Dendritic cell treated with granulocyte-macrophage colony-stimulating factor and Interleukin-4, amounts not matched to agents 40 ng/mL and 50 ng/mL, for 4 days (primary cell): ENCODE results near the gene TNFSF10.
"Not testable (repeated sequence)": the region's sequence is repeated elsewhere in the genome, so short reads cannot be mapped to it uniquely, and the experiment has no call there.

ENCODE experiments used
- H3K27ac Mint-ChIP-seq: one replicate; pipeline ENCODE4 v1.8.0; 2022; ENCODE audit warnings: mild to moderate bottlenecking, mixed read lengths
- H3K27me3 Mint-ChIP-seq: one replicate; pipeline ENCODE4 v1.8.0; 2022; ENCODE audit warnings: mild to moderate bottlenecking, mixed read lengths
- H3K36me3 Mint-ChIP-seq: one replicate; pipeline ENCODE4 v1.8.0; 2022; ENCODE audit warnings: low read depth, mixed read lengths
- H3K4me1 Mint-ChIP-seq: one replicate; pipeline ENCODE4 v1.8.0; 2022; ENCODE audit warnings: low read depth, mixed read lengths
- H3K4me3 Mint-ChIP-seq: one replicate; pipeline ENCODE4 v1.8.0; 2022; ENCODE audit warnings: mild to moderate bottlenecking, moderate library complexity, mixed read lengths
- H3K9me3 Mint-ChIP-seq: one replicate; pipeline ENCODE4 v1.8.0; 2022; ENCODE audit warnings: mixed read lengths
- intact Hi-C: fragments of 100-400 bp; cut with micrococcal nuclease; formaldehyde crosslinking; loops from one replicate; pipeline ENCODE4 v1.15.0; 2022

The TNFSF10 gene

DNA sequence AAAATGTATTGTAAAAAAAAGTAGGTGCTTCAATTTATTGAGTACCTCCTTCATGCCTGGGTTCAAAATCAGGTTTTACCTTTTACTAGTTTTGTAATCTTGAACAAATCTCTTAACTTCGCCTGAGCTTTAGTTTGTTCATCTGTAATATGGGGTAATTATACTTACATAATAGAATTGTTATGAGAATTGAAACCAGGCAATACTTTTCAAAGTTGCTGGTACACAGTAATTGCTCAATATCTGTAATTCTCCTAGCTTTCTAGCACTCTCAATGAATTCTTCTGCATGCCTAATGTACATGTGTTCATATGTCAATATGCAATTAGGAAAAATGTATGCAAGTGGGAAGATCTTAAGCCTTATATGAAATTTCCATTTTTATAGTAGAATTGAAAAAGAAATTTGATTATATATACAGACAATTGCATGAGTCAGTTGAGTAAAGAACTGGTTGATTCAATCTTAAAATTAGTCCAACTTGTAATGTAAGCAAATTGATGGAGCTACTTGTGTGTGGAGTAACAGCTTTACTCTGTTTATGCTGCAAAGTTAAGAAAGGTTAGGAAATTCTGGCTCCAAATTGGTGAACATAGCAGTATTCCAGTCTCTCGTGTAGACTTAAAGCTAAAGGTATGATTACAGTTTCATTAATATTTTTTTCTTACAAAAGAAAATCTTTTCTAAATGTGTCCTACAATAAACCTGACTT, 4.1 kb downstream of the TNFSF10 start:
- Mint-ChIP-seq H3K4me1 (peaks cover 81% of the 10 kb centered on the region), H3K9me3 (no peaks in the 10 kb centered on the region), H3K27me3 (no peaks in the 10 kb centered on the region), H3K4me3 (no peak overlapping the region), H3K27ac (no peak overlapping the region), H3K36me3 (peaks cover 7% of the 10 kb centered on the region)
- intact Hi-C loops, result no loop called here

GRCh38 chr3:172517859-172518466, 5.3 kb downstream of the TNFSF10 start:
- Mint-ChIP-seq H3K27me3 (no peaks in the 10 kb centered on the region), H3K27ac (peak overlapping the region; percentile 27), H3K4me3 (no peak overlapping the region), H3K9me3 (no peaks in the 10 kb centered on the region), H3K36me3 (peaks cover 9% of the 10 kb centered on the region), H3K4me1 (peaks cover 81% of the 10 kb centered on the region)
- intact Hi-C loops, result no loop called here

DNA sequence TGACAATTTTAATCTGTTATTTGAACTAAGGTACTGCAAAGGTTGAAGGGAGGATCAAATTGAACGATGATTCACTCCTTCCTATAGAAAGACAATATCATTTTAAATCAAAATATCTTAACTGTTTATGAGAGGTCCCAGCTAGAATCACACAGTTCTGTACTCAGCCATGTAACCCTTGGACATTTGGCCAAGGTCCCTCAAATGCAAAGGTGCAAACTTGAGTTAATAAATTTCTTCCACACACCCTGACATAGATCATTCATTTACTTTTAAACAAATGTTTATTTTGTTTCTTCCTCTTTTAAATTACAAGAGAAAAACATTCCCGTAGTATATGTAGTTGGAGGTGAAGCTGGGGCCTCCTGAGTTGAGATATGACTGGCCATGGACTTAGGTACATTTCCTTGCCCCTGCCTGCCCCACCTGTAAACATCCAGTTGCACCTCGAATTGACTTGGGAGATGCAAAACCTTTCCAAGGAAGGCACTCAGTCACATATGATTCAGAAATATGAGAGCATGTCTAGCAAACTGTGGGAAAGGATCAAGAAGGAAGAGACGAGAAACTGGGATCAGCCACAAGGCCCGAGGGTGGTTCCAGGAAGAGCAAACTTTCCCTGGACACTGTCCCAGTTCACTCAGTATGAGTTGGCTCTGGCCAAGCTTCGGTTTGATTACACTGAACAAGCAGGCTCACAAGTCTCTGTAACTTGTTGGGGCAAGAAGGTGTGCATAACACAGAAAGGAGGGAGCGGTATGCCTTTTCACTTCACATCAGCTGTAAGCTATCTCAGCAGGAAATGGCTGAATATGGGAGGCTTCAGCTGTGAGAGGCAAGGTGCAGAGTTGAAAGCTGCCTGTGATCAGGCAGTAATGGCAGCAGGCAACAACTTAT, 6.7 kb downstream of the TNFSF10 start:
- H3K27ac Mint-ChIP-seq, result peak overlapping the region; percentile 78
- intact Hi-C loops, result no loop called here
- H3K4me3 Mint-ChIP-seq, result no peak overlapping the region
- no peaks in the 10 kb centered on the region for H3K27me3 Mint-ChIP-seq
- no peaks in the 10 kb centered on the region for H3K9me3 Mint-ChIP-seq
- peaks cover 91% of the 10 kb centered on the region for H3K4me1 Mint-ChIP-seq
- peaks cover 13% of the 10 kb centered on the region for H3K36me3 Mint-ChIP-seq

DNA sequence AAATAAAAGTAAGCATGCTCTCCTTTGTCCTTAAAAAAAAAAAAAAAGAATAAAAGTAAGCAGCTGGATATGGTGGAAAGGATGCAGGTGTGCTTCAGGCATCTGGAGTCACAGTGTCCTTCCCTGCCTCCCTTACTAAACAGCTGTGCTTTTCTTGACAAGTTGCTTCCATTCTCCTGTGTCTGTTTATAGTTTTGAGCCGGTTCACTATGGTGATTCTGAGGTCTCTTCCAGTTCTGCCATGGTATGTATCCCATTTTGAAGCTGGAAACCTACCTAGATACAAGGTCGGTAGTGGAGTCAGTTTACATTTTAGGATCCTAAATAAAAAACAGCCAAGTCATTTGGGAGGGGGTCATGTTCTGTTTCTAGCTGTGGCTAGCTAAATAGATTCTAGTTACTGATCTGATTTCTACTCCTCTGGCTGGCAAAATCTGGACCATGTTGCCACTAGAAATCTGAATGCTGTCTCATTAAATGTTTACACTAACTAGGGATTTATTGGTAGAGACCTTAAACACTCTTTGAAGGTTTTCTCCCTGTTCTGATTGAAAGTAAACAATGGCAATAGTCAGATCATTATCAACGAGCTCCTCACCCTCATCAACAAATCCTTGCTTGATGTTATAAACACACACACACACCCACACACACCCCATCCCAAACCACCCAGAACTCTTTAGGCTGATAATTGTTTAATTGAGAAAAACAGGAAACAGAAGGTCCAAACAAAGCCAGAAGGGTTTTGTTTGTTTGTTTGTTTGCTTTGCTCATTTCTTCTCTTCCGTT, 7.9 kb downstream of the TNFSF10 start:
- H3K27ac Mint-ChIP-seq, result peak overlapping the region; percentile 78
- H3K9me3 Mint-ChIP-seq, result peaks cover 9% of the 10 kb centered on the region
- H3K36me3 Mint-ChIP-seq, result peaks cover 24% of the 10 kb centered on the region
- intact Hi-C loops, result no loop called here
- peaks cover 88% of the 10 kb centered on the region for H3K4me1 Mint-ChIP-seq
- no peaks in the 10 kb centered on the region for H3K27me3 Mint-ChIP-seq
- no peak overlapping the region for H3K4me3 Mint-ChIP-seq

DNA sequence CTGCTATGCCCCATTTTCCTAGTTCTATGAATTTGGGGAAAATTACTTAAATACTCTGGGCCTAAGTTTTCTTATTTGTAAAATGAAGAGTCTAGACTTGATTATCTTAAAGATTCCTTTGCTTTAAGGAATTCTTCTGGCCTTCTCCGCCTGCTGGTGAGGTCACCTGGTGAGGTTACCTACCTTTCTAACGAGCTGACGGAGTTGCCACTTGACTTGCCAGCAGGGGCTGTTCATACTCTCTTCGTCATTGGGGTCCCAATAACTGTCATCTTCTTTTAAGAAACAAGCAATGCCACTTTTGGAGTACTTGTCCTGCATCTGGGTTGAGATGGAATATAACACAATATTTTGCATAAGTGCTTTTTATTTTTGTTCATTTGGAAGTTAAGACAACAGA, 8.6 kb downstream of the TNFSF10 start:
- Mint-ChIP-seq H3K27ac (peak overlapping the region; percentile 78), H3K4me3 (no peak overlapping the region), H3K27me3 (no peaks in the 10 kb centered on the region), H3K4me1 (peaks cover 82% of the 10 kb centered on the region), H3K36me3 (peaks cover 24% of the 10 kb centered on the region), H3K9me3 (peaks cover 9% of the 10 kb centered on the region)
- intact Hi-C loops, result loop anchor here (5.0 kb wide), 2 partner anchors 48 to 78 kb away; no protein-coding TSS in a partner anchor

DNA sequence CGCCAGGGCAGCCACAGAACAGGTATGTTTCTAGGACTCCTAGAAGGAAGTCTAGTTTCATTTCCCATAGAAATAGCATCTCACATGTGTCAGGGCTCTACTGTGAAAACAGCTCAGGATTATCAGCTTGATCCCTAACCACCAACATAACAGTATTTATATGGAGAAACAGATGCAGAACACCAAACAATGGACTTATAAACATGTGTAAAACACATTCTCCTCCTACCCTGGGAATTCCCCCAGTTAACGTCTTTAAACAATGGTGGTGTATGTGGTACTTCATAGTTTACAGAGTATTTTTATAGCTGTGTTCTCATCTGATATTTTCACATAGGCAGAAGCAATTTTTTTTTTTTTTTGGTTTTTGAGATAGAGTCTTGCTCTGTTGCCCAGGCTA, 9.7 kb downstream of the TNFSF10 start:
- H3K36me3 Mint-ChIP-seq, result peaks cover 33% of the 10 kb centered on the region
- H3K4me1 Mint-ChIP-seq, result peaks cover 75% of the 10 kb centered on the region
- H3K9me3 Mint-ChIP-seq, result peaks cover 9% of the 10 kb centered on the region
- intact Hi-C loops, result loop anchor here (5.0 kb wide), 2 partner anchors 49 to 79 kb away; no protein-coding TSS in a partner anchor
- peak overlapping the region; percentile 76 for H3K27ac Mint-ChIP-seq
- H3K27me3 Mint-ChIP-seq, result no peaks in the 10 kb centered on the region
- H3K4me3 Mint-ChIP-seq, result no peak overlapping the region

DNA sequence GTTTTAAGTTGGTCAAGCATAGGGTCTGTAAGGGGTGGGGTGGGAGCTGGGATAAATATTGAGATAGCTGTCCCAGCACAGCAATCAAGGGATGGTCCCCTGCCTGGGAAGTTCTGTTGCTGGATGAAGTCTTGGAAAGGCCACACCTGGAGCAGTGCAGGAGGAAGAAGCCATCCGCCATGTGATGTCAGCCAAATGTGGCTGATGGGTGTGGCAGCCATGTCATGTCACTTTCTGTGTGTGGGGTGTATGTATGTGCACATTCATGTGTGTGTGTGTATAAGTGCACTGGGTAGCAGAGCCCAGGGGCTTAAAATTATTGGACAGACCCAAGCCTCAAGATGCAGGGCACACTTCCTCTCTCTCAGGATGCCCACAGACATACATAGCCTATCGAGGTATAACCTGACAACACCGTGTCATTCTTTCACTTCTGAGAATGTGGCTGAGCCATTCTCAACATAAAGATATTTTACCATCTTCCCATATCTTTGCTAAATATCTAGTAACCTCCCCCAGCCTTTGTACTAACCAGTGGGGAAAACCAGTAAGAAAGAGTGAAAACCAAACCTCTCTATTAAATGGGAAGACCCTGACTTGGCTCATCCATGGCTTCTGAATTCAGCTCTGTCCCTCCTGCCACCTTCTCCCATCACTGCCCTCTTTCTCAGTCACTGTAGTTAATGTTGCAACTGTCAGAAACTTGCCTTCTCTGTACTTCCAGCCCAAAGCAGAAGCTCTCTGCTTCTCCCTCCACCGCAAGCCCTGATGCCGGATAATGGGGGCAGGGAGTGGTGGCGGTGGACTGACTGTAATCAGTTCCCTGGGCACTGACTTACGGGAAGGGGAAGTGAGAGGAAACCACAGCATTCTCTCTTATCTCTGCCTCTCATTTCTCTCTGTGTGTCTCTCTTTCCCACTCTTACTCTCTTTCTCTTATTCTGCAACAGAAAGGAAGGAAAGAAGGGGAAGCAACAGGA, 11.2 kb downstream of the TNFSF10 start:
- peaks cover 65% of the 10 kb centered on the region for H3K4me1 Mint-ChIP-seq
- peaks cover 9% of the 10 kb centered on the region for H3K9me3 Mint-ChIP-seq
- intact Hi-C loops, result loop anchor here (5.0 kb wide), 2 partner anchors 50 to 80 kb away; no protein-coding TSS in a partner anchor
- H3K27ac Mint-ChIP-seq, result peak overlapping the region; percentile 76
- peaks cover 47% of the 10 kb centered on the region for H3K36me3 Mint-ChIP-seq
- no peaks in the 10 kb centered on the region for H3K27me3 Mint-ChIP-seq
- peak overlapping the region; percentile 30 for H3K4me3 Mint-ChIP-seq

DNA sequence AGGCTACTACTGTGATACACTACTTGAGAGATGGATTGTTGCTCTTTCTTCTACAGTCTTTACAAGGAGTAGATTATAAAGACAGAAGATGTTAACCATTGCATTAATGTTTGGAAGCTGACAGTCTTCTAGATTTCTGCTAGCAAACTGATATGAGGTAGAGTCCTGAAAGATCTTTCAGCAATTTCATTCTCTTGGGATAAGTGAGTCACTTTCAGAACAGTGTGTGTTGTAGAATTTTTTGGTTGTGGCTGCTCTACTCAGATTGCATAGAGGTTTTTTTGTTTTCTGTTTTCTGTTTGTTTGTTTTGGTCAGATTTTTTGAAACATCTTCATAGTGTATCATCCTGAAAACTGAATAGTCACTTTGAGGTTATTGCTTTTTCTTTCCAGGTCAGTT, 17.1 kb downstream of the TNFSF10 start:
- Mint-ChIP-seq H3K36me3 (peaks cover 52% of the 10 kb centered on the region), H3K27ac (no peak overlapping the region), H3K9me3 (peaks cover 12% of the 10 kb centered on the region), H3K27me3 (no peaks in the 10 kb centered on the region), H3K4me1 (peaks cover 9% of the 10 kb centered on the region), H3K4me3 (no peak overlapping the region)
- intact Hi-C loops, result no loop called here

- Mint-ChIP-seq H3K27me3 (peaks cover 2% of the 10 kb centered on the region), H3K4me3 (no peak overlapping the region), H3K27ac (no peak overlapping the region), H3K4me1 (peaks cover 4% of the 10 kb centered on the region), H3K9me3 (peaks cover 7% of the 10 kb centered on the region), H3K36me3 (peaks cover 18% of the 10 kb centered on the region)
- intact Hi-C loops, result no loop called here
Observed at GRCh38 chr3:172501540-172501939, 21.7 kb downstream of the TNFSF10 start.

DNA sequence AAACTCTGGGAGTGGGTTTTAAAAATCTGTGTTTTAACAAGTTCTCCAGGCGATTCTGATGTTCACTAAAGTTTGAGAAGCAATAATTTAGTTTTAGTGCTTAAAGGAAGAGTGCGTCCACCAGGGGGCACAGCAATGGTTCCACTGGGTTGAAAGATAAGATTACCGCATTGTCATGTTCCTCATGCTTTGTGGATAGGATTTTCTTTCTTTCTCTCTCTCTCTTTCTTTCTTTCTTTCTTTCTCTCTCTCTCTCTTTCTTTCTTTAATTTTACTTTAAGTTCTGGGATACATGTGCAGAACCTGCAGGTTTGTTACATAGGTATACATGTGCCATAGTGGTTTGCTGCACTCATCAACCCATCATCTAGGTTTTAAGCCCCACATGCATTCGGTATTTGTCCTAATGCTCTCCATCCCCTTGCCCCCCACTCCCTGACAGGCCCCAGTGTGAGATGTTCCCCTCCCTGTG, 33.0 kb downstream of the TNFSF10 start:
- H3K4me1 Mint-ChIP-seq, H3K36me3 Mint-ChIP-seq, H3K9me3 Mint-ChIP-seq, H3K4me3 Mint-ChIP-seq, H3K27me3 Mint-ChIP-seq: not testable (repeated sequence)
- intact Hi-C loops, result loop anchor here (1.0 kb wide), 2 partner anchors 106 to 176 kb away; no protein-coding TSS in a partner anchor
- peak overlapping the region; percentile 5 for H3K27ac Mint-ChIP-seq

DNA sequence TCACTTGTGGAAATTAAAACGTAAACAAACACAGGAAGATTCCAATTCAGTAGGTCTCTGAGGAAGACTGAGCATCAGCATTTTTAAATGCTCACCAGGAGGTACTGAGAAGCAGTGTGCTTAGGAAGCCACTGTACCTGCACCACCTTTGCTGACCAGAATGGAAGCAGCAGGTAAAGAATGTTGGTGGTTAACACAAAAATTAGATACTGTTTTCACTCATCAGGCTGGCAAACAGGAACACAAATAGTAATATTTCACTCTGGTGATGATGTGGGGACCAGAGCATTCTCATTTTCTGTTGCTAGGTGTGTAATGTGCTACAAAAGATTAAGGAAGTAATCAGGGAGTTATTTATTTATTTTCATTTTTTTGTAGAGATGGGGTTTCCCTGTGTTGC, 45.1 kb downstream of the TNFSF10 start:
- H3K27ac Mint-ChIP-seq, result no peak overlapping the region
- intact Hi-C loops, result no loop called here
- H3K27me3 Mint-ChIP-seq, result peaks cover 1% of the 10 kb centered on the region
- H3K4me3 Mint-ChIP-seq, result no peak overlapping the region
- no peaks in the 10 kb centered on the region for H3K36me3 Mint-ChIP-seq
- H3K9me3 Mint-ChIP-seq, result no peaks in the 10 kb centered on the region
- H3K4me1 Mint-ChIP-seq, result peaks cover 14% of the 10 kb centered on the region

DNA sequence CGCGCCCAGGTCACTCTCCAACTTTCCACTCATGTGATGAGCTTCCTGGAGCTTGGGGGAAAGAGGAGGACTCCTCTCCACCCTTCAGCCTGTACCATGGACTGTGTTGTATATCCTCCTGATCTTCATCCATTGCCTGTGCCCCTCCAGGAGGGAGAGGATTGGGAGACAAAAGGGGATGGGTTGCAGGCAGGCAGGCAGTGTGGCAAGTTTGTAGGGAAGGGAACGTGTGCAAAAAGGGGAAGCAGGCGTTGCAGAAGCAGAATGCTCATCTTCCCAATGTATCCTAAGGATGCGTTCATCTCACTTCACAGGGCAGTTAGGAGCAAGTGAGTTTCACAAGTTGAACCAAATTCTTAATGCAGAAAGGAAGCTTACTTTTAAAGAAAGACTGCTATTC, 46.9 kb downstream of the TNFSF10 start:
- no peak overlapping the region for H3K27ac Mint-ChIP-seq
- no peak overlapping the region for H3K4me3 Mint-ChIP-seq
- intact Hi-C loops, result no loop called here
- no peaks in the 10 kb centered on the region for H3K36me3 Mint-ChIP-seq
- peaks cover 5% of the 10 kb centered on the region for H3K27me3 Mint-ChIP-seq
- H3K9me3 Mint-ChIP-seq, result peaks cover 9% of the 10 kb centered on the region
- H3K4me1 Mint-ChIP-seq, result peaks cover 14% of the 10 kb centered on the region
